Islet precursor cell (in vitro differentiated cells): ENCODE results near the gene ISY1.

Experiments
- DNase-seq: peaks from one replicate; pipeline ENCODE4 v3.0.0-alpha.2; 2018

The ISY1 gene

GRCh38 chr3:129085165-129085715, 75.6 kb downstream of the ISY1 start:
- no peak for DNase-seq

GRCh38 chr3:129084501-129084900, 76.4 kb downstream of the ISY1 start:
- DNase-seq, result no peak

DNA sequence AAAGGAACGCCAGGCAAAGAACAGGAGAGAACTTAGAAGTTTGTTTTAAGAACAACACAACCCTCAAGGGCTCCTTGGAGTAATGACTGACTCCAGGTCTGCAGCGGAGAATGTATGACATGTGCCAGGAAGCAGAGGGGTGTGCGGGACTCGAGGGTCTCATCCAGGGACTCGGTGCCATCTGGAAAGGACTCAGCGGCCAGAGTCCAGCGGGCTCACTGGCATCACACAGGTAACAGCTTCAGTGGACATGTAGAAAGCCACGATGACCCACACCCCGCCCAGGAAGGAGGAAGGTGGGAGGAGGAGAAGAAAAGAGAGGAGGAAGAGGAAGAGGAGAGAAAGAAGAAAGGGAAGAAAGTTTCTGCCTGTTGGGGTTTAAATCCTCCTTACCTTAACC, 78.8 kb downstream of the ISY1 start:
- no peak for DNase-seq

- DNase-seq, result no peak
Measured at GRCh38 chr3:129081503-129081902, 79.4 kb downstream of the ISY1 start.

DNA sequence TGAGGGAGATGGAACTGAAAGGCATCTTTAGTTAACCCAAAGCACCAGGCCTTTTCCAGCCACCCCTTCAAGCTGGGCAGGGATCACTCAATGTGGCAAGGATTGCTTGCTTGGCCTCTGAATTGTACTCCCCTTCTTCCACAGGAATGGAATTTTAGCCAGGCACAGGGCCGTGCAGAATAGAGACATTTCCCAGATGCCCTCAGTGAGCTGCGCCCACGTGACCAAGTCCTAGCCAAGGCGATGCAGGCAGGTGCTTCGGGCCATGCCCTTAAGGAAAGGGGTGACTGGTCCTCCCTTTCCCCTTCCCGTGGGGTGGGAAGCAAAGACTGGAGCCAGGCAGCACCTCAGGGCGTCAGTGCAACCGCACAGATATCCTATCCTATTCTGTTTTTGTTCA, 82.4 kb downstream of the ISY1 start:
- no peak for DNase-seq
